Adrenal gland (tissue), 12 donors: ENCODE data around the gene POLE3. TPM values are rescaled to one million over a fixed set of nuclear protein-coding genes. Genes with fewer than 3 reads are reported as not detected.
A peak's percentile ranks its signal among the peaks of the same experiment; 100 is the strongest.
"Not testable (repeated sequence)": the region's sequence is repeated elsewhere in the genome, so short reads cannot be mapped to it uniquely, and the experiment has no call there.

Experiments
- DNase-seq, 7 donors: peaks; one replicate each; pipeline ENCODE4 v3.0.0-alpha.2; 2019 to 2020
- H3K27ac ChIP-seq, 5 donors: fragments of 200-600 bp; sonication (generic) in 4 of 5; 1 replicate in 3 of 5; 2 replicates in 2 of 5; pipeline versions ENCODE4 v1.5.1 to v1.8.0; 2016 to 2020; ENCODE audit warnings: mild to moderate bottlenecking in 1 of 5
- H3K27me3 ChIP-seq: fragments of 200-600 bp; 2 replicates; pipeline ENCODE4 v1.8.0; 2021
- H3K36me3 ChIP-seq, 2 donors: fragments of 200-600 bp; replicated peaks in 1 of 2; 1 replicate in 1 of 2; 2 replicates in 1 of 2; pipeline versions ENCODE4 v1.5.1 to v1.8.0; 2018 to 2022
- H3K4me1 ChIP-seq, 2 donors: fragments of 200-600 bp; replicated peaks in 1 of 2; 1 replicate in 1 of 2; 2 replicates in 1 of 2; pipeline versions ENCODE4 v1.5.1 to v1.8.0; 2018 to 2021
- H3K4me3 ChIP-seq, 4 donors: fragments of 200-600 bp; sonication (generic) in 3 of 4; one replicate each; pipeline ENCODE4 v1.5.1; 2016 to 2018
- H3K9me3 ChIP-seq, 3 donors: fragments of 200-600 bp; sonication (generic) in 1 of 3; replicated peaks in 1 of 3; 1 replicate in 2 of 3; 2 replicates in 1 of 3; pipeline versions ENCODE4 v1.5.1 to v1.8.0; 2016 to 2021
- CTCF ChIP-seq, 6 experiments: fragments of 450-650 bp in 4 of 6; fragments of 200-600 bp in 2 of 6; sonication (generic) in 1 of 6; IDR thresholded peaks; 1 replicate in 5 of 6; 2 replicates in 1 of 6; pipeline versions ENCODE4 v1.5.1 to v1.8.0; 2016 to 2021; ENCODE audit warnings: antibody characterized with exemption in 6 of 6, mild to moderate bottlenecking in 2 of 6, moderate library complexity in 1 of 6
- POLR2A ChIP-seq, 2 donors: fragments of 450-650 bp; IDR thresholded peaks; one replicate each; pipeline ENCODE4 v1.6.1; 2017; ENCODE audit warnings: antibody characterized with exemption in 2 of 2, mild to moderate bottlenecking in 2 of 2, moderate library complexity in 1 of 2
- WGBS, 4 donors: extraction: QIAGEN DNeasy Blood & Tissue Kit in 2 of 4; methylation state at CpG; one replicate each; pipeline versions ENCODE4 v1.1.5 to v1.1.7; 2013 to 2017; 5-methylcytosine and 5-hydroxymethylcytosine counted together
- intact Hi-C, 2 donors: fragments of 100-400 bp; cut with DNase I; formaldehyde crosslinking; loops; one replicate each; pipeline versions ENCODE4 v1.14.1 to v1.15.0; 2022 to 2023
- polyA plus RNA-seq, 3 donors: library from polyadenylated mRNA; stranded (reverse); fragments of 200-250 nt in 2 of 3; fragments of 350-450 nt in 1 of 3; fragmentation: Illumina TruSeq in 1 of 3; extraction: RNeasy Lipid Tissue Mini Kit (QIAGEN cat#74804) in 1 of 3; gene quantifications; one replicate each; pipeline ENCODE4 v1.2.3, GENCODE V29; 2013 to 2014
- total RNA-seq, 9 donors: library from RNA; depleted of rRNA in 4 of 9; stranded (reverse); fragments of >200 nt in 4 of 9; fragments of 120-200 nt in 1 of 9; fragmentation: NEBNext Ultra II Directional in 1 of 9; extraction: Animal tissue kit (Norgen Biotek cat#: 25700) in 1 of 9; gene quantifications; one replicate each; pipeline versions ENCODE4 v1.1.0 to v1.2.4, GENCODE V29; 2013 to 2023
- donor health status: healthy with polysubstance abuse.
- donor health status: Bipolar disorder and iron deficiency.
- donor health status: DM: yes; HTN: yes; CAD: no.
- donor health status: DM: no; HTN: no; CAD: no.
- donor health status: DM: no; HTN: no; CAD: no.
- donor health status: DM: yes; HTN: yes; CAD: no.

Gene POLE3
- total and polyA plus RNA-seq, 12 donors, result 14.9 to 79.1 (median 42.5) TPM

- TF ChIP-seq POLR2A (IDR thresholded peaks at IDR 0.05) (no peak), CTCF (IDR thresholded peaks at IDR 0.05) (no peak)
- 72 to 84% (median 83%) methylated on average over 5 to 11 of the region's 11 CpGs for WGBS, 4 donors
- Histone ChIP-seq H3K27me3 (no peaks in the 10 kb centered on the region), H3K36me3 (peaks cover 0 to 21% of the 10 kb centered on the region in 2 donors), H3K4me3 (no peak overlapping the region), H3K4me1 (peaks cover 23 to 26% of the 10 kb centered on the region in 2 donors), H3K9me3 (no peaks in the 10 kb centered on the region), H3K27ac (no peak overlapping the region)
- DNase-seq, result peak in 1 of 7 donors; percentile 36
- intact Hi-C loops, result no loop called here
Measured at GRCh38 chr9:113369855-113370140, 40.7 kb downstream of the POLE3 start.

- peak in 6 of 7 donors; percentile 44 to 74 (median 70) for DNase-seq
- Histone ChIP-seq H3K4me3 (no peak overlapping the region), H3K27me3 (no peaks in the 10 kb centered on the region), H3K9me3 (no peaks in the 10 kb centered on the region), H3K27ac (no peak overlapping the region), H3K36me3 (peaks cover 0 to 15% of the 10 kb centered on the region in 2 donors), H3K4me1 (peaks cover 17 to 23% of the 10 kb centered on the region in 2 donors)
- 51 to 65% (median 60%) methylated on average over 10 to 13 of the region's 13 CpGs for WGBS, 4 donors
- intact Hi-C loops, result no loop called here
- TF ChIP-seq POLR2A (IDR thresholded peaks at IDR 0.05) (no peak), CTCF (IDR thresholded peaks at IDR 0.05) (no peak)
Measured at GRCh38 chr9:113368982-113369854, 41.3 kb downstream of the POLE3 start.

- intact Hi-C loops, result no loop called here
- no peak overlapping the region for H3K27ac ChIP-seq
- peaks cover 0 to 8% of the 10 kb centered on the region in 2 donors for H3K36me3 ChIP-seq
- H3K27me3 ChIP-seq, result no peaks in the 10 kb centered on the region
- H3K4me3 ChIP-seq, result no peak overlapping the region
- 85 to 90% (median 88%) methylated on average over 5 of the region's 5 CpGs for WGBS, 4 donors
- no peak for DNase-seq
- H3K4me1 ChIP-seq, result peaks cover 9 to 16% of the 10 kb centered on the region in 2 donors
- TF ChIP-seq POLR2A (IDR thresholded peaks at IDR 0.05) (no peak), CTCF (IDR thresholded peaks at IDR 0.05) (no peak)
- H3K9me3 ChIP-seq, result no peaks in the 10 kb centered on the region
Measured at GRCh38 chr9:113368348-113368981, 42.0 kb downstream of the POLE3 start.

GRCh38 chr9:113365652-113366051 lies 44.8 kb downstream of the POLE3 start:
- WGBS, 4 donors, result 60 to 69% (median 66%) methylated on average over 3 of the region's 3 CpGs
- H3K27me3 ChIP-seq, H3K36me3 ChIP-seq, H3K9me3 ChIP-seq, H3K4me3 ChIP-seq, intact Hi-C loops: not testable (repeated sequence)
- Histone ChIP-seq H3K27ac (peak overlapping the region in 2 of 5 donors; percentile 37 to 63), H3K4me1 (peaks cover 6 to 11% of the 10 kb centered on the region in 2 donors)
- DNase-seq, result peak in 6 of 7 donors; percentile 43 to 82 (median 70)
